Measurements from ENCODE around the gene ENOX1. TPM values are rescaled to one million over a fixed set of nuclear protein-coding genes. Genes with fewer than 3 reads are reported as not detected.

Gene ENOX1
- total RNA-seq, 1 donor from 2014 or later = 3.0 TPM

DNA sequence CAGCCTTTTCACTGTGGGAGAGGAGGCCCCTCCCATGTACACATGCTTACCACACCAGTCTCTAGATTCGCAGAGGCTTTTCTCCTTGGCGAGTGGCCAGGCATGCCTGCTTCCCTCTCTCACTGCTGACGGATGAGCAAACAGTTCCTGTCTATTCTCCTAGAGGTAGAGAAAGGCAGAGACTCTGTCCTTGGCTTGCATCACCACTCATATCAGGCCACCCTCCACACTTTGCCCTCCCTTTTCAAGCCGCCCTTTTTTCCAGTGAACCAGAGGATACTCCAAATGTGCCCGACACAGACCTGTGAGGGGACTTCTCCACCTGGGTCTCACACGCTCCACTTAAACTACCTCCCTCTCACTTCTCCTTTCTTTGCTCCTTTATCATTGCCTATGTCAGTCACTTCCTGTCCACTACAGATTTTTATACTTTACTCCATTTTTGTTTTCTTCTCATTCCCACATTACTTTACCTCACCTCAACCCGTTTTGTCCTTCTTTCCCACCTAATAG, 478.8 kb downstream of the ENOX1 start:
- Mint-ChIP-seq H3K27ac (peak overlapping the region; percentile 28), H3K4me1 (peaks cover 37% of the 10 kb centered on the region), H3K36me3 (no peaks in the 10 kb centered on the region), H3K4me3 (no peak overlapping the region), H3K9me3 (no peaks in the 10 kb centered on the region), H3K27me3 (ENCODE audit: low read depth) (peaks cover 4% of the 10 kb centered on the region)
- peak; percentile 71 to 86 for DNase-seq (ENCODE audit: low spot score in 2 of 2, unreplicated experiment in 2 of 2)
- no peak for TF ChIP-seq CTCF (IDR thresholded peaks at IDR 0.05; ENCODE audit: unreplicated experiment)

- peaks cover 42% of the 10 kb centered on the region for H3K4me1 Mint-ChIP-seq
- H3K27ac Mint-ChIP-seq = peak overlapping the region; percentile 28
- H3K4me3 Mint-ChIP-seq = no peak overlapping the region
- no peaks in the 10 kb centered on the region for H3K9me3 Mint-ChIP-seq
- no peaks in the 10 kb centered on the region for H3K36me3 Mint-ChIP-seq
- no peak for DNase-seq (ENCODE audit: low spot score in 2 of 2, unreplicated experiment in 2 of 2)
- no peak for TF ChIP-seq CTCF (IDR thresholded peaks at IDR 0.05; ENCODE audit: unreplicated experiment)
- peaks cover 4% of the 10 kb centered on the region for H3K27me3 Mint-ChIP-seq (ENCODE audit: low read depth)
Measured at GRCh38 chr13:43307221-43307920, 479.4 kb downstream of the ENOX1 start.

DNA sequence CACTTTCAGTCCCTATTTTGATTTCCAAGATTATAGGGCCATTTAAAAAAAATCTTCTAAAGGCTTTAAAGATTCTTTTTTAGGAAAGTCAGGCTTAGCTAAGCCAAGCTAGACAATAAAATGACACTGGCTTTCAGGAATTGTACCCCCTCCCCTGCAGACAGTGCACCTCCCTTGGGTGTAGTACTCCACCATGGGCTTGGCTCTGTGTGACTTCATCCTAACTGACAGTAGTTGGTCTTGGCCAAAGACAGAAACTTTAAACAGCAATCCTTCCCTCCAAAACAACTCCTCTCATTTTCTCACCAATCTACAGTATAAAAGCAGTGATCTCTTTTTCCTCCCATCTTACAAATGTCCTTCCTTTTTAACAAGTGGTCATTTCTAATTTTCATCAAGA, 480.4 kb downstream of the ENOX1 start:
- peaks cover 42% of the 10 kb centered on the region for H3K4me1 Mint-ChIP-seq
- H3K9me3 Mint-ChIP-seq = no peaks in the 10 kb centered on the region
- TF ChIP-seq CTCF (IDR thresholded peaks at IDR 0.05; ENCODE audit: unreplicated experiment) = no peak
- DNase-seq (ENCODE audit: low spot score in 2 of 2, unreplicated experiment in 2 of 2) = no peak
- H3K36me3 Mint-ChIP-seq = no peaks in the 10 kb centered on the region
- H3K27ac Mint-ChIP-seq = no peak overlapping the region
- no peak overlapping the region for H3K4me3 Mint-ChIP-seq
- peaks cover 4% of the 10 kb centered on the region for H3K27me3 Mint-ChIP-seq (ENCODE audit: low read depth)

GRCh38 chr13:43305416-43305815, 481.4 kb downstream of the ENOX1 start:
- no peak overlapping the region for H3K4me3 Mint-ChIP-seq
- H3K36me3 Mint-ChIP-seq = no peaks in the 10 kb centered on the region
- no peak overlapping the region for H3K27ac Mint-ChIP-seq
- peaks cover 8% of the 10 kb centered on the region for H3K27me3 Mint-ChIP-seq (ENCODE audit: low read depth)
- DNase-seq (ENCODE audit: low spot score in 2 of 2, unreplicated experiment in 2 of 2) = no peak
- peaks cover 42% of the 10 kb centered on the region for H3K4me1 Mint-ChIP-seq
- no peaks in the 10 kb centered on the region for H3K9me3 Mint-ChIP-seq
- no peak for TF ChIP-seq CTCF (IDR thresholded peaks at IDR 0.05; ENCODE audit: unreplicated experiment)

DNA sequence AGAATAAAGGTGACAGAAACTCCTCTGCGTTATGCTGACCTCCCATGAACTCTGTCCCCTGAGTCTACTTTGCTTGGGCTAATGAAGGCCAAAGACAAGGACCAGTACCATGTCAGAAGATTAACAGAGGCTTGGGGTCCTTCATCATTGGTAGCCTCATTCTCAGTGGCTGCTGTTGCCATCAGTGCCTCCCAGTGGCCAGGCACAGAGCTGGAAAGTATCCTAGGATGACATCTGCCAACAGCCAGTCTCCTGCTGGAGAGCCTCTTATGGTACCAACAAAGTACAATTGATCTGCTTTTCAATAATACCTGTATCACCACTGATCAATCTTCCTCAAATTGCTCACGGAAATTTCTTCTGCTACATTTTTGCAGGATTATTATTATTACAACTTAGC, 481.8 kb downstream of the ENOX1 start:
- peaks cover 42% of the 10 kb centered on the region for H3K4me1 Mint-ChIP-seq
- H3K27ac Mint-ChIP-seq = no peak overlapping the region
- peaks cover 12% of the 10 kb centered on the region for H3K27me3 Mint-ChIP-seq (ENCODE audit: low read depth)
- H3K4me3 Mint-ChIP-seq = no peak overlapping the region
- no peak for DNase-seq (ENCODE audit: low spot score in 2 of 2, unreplicated experiment in 2 of 2)
- no peaks in the 10 kb centered on the region for H3K36me3 Mint-ChIP-seq
- no peak for TF ChIP-seq CTCF (IDR thresholded peaks at IDR 0.05; ENCODE audit: unreplicated experiment)
- no peaks in the 10 kb centered on the region for H3K9me3 Mint-ChIP-seq

Measured in mesothelial cell of epicardium (in vitro differentiated cells).